Ovary (tissue), 3 donors: ENCODE measurements around the gene PRC1.

Experiments used
- CTCF ChIP-seq, 3 donors: fragments of 450-650 bp in 2 of 3; fragments of 200-600 bp in 1 of 3; IDR thresholded peaks; one replicate each; pipeline versions ENCODE4 v1.5.1 to v1.8.0; 2016 to 2022; ENCODE audit warnings: antibody characterized with exemption in 3 of 3, mild to moderate bottlenecking in 1 of 3
- POLR2A ChIP-seq: fragments of 450-650 bp; IDR thresholded peaks from one replicate; pipeline ENCODE4 v1.6.1; 2017; ENCODE audit warnings: antibody characterized with exemption, mild to moderate bottlenecking, moderate library complexity
- donor health status: DM: no; HTN: no; CAD: no.

GRCh38 chr15:91040856-91041255 is 46.5 kb upstream of the PRC1 start:
- no peak for TF ChIP-seq CTCF (IDR thresholded peaks at IDR 0.05)
- no peak for TF ChIP-seq POLR2A
